Measurements from ENCODE around the gene TRABD2B. TPM values are rescaled to one million over a fixed set of nuclear protein-coding genes. Genes with fewer than 3 reads are reported as not detected.

The TRABD2B gene
- total RNA-seq, 2 donors from 2014 or later, result 2.6 to 4.3 TPM

DNA sequence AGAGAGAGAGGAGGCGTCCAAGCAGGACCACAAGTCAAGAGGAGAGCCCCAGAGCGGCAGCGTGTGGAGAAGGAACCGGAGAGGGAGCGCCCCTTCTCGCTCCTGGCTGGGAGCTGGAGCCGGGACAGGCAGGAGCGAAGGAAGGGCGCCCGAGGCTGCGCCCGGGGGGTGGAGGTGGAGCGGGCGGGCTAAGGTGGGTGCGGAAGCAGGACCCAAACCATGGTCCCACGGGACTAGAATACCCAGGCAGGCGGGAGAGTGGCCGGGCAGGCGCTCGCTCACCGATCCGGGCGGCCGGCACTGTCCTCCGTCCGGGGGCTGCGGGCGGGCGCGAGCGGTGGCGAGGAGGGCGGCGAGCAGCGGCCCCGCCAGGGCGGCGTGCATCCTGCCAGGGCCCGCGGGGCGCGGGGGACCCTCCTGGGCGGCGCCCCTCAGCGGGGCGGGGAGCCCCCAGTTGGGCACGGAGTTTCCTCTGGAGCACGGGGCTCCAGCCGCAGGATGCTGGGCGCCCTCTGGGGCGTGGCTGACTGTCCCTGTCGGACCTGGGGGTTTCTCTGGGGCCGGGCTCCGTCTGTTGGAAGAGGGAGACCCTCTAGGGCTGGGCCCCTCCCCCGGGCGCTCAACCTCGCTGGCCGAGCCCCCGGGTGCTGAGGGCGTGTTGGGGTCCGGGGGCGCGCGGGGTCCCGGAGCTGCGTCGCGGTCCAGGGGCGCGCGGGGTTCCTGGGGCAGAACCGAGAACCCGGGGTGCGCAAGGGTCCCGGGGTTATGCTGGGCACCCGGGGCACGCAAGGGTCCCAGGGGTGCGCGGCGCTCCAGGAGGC is 569 bp downstream of the TRABD2B start:
- DNase-seq (peak; percentile 23 to 54 (median 40)), ATAC-seq (peak; percentile 41)
- intact Hi-C loops (cut with DNase I), result no loop called here
- 3 to 6% methylated on average over 14 to 76 of the region's 80 CpGs for WGBS, 2 donors
- Histone ChIP-seq H3K36me3 (replicated peaks in 1 of 2; ENCODE audit: insufficient read depth in 1 of 2, low read depth in 2 of 2) (no peaks in the 10 kb centered on the region), H3K9me3 (no peaks in the 10 kb centered on the region), H3K4me3 (peak overlapping the region; percentile 39 to 44), H3K27ac (peak overlapping the region; percentile 72 to 89 (median 82)), H3K4me1 (peaks cover 48% of the 10 kb centered on the region), H3K27me3 (peaks cover 0 to 13% of the 10 kb centered on the region in 2 donors)
- peak in 1 of 3 donors; percentile 34 for TF ChIP-seq POLR2A (IDR thresholded peaks at IDR 0.05)
- TF ChIP-seq, protein P1, sequence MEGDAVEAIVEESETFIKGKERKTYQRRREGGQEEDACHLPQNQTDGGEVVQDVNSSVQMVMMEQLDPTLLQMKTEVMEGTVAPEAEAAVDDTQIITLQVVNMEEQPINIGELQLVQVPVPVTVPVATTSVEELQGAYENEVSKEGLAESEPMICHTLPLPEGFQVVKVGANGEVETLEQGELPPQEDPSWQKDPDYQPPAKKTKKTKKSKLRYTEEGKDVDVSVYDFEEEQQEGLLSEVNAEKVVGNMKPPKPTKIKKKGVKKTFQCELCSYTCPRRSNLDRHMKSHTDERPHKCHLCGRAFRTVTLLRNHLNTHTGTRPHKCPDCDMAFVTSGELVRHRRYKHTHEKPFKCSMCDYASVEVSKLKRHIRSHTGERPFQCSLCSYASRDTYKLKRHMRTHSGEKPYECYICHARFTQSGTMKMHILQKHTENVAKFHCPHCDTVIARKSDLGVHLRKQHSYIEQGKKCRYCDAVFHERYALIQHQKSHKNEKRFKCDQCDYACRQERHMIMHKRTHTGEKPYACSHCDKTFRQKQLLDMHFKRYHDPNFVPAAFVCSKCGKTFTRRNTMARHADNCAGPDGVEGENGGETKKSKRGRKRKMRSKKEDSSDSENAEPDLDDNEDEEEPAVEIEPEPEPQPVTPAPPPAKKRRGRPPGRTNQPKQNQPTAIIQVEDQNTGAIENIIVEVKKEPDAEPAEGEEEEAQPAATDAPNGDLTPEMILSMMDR (IDR thresholded peaks at IDR 0.05), result peak in 1 of 7 experiments; percentile 7

DNA sequence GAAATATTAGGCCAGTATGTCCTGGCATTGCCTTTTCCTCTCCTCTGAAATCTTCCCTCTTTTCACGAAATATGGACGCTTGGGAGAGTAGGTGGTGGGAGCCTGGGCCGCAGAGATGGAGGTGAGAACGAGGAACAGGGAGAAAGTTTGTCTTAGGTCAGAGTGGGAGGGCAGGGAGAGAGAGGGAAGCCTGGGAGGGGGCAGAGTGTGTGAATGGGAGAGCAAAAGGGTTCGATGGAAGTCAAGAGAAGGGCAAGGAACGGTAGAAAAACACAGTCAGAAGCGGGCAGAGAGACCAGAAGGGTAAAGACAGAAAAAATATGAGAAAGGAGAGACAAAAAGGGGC is 1.2 kb downstream of the TRABD2B start:
- peak overlapping the region in 1 of 2 donors; percentile 39 for H3K4me3 ChIP-seq
- TF ChIP-seq, protein P1 (IDR thresholded peaks at IDR 0.05), result no peak
- no peak for TF ChIP-seq POLR2A (IDR thresholded peaks at IDR 0.05)
- no peak for ATAC-seq
- peak overlapping the region in 3 of 4 donors; percentile 81 to 89 (median 84) for H3K27ac ChIP-seq
- H3K9me3 ChIP-seq, result no peaks in the 10 kb centered on the region
- DNase-seq, result no peak
- peaks cover 0 to 13% of the 10 kb centered on the region in 2 donors for H3K27me3 ChIP-seq
- WGBS, 2 donors, result 31 to 36% methylated on average over 7 of the region's 7 CpGs
- peaks cover 48% of the 10 kb centered on the region for H3K4me1 ChIP-seq
- intact Hi-C loops (cut with DNase I), result no loop called here
- H3K36me3 ChIP-seq (replicated peaks in 1 of 2; ENCODE audit: insufficient read depth in 1 of 2, low read depth in 2 of 2), result no peaks in the 10 kb centered on the region

DNA sequence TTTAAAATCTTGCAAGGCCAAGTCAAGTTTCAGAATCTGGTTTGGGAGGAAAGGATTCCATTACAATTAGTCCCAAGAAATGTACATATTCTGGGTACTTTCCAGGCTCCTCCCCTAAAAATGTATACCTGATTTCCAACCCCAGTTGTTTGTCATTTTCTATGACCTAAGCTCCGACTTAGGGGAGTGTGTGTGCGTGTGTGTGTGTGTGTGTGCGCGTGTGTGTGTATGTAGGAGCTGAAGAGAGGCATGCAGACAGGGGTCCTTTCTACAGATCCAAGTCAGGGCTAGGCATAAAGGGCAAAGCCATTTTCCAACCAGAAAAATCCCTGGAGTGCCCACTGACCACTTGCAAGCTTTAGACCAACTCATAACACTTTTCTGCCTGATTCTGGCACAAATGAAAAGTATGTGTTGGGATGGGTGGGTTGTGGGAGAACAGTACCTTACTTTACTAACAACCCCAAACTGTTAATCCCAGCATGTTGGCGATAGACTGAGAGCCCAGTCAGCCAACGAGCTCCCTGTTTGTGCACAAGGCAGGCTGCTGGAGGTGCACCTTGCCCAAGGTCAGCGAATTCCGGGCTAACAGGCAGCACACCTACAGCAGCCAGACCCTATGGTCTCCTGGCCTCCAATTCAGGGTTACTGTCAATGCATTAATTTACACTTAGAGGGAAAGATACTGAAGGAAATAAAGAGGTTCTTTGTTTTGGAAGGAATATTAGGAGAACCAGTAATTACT is 1.7 kb downstream of the TRABD2B start:
- no peak for ATAC-seq
- H3K9me3 ChIP-seq, result no peaks in the 10 kb centered on the region
- H3K4me1 ChIP-seq, result peaks cover 48% of the 10 kb centered on the region
- intact Hi-C loops (cut with DNase I), result no loop called here
- DNase-seq, result peak in 2 of 4 donors; percentile 47 to 67
- H3K27ac ChIP-seq, result peak overlapping the region in 3 of 4 donors; percentile 81 to 89 (median 84)
- H3K4me3 ChIP-seq, result no peak overlapping the region
- WGBS, 2 donors, result 48% methylated on average over 6 to 8 of the region's 8 CpGs
- TF ChIP-seq, protein P1 (IDR thresholded peaks at IDR 0.05), result no peak
- no peak for TF ChIP-seq POLR2A (IDR thresholded peaks at IDR 0.05)
- H3K27me3 ChIP-seq, result peaks cover 0 to 13% of the 10 kb centered on the region in 2 donors
- H3K36me3 ChIP-seq (replicated peaks in 1 of 2; ENCODE audit: insufficient read depth in 1 of 2, low read depth in 2 of 2), result no peaks in the 10 kb centered on the region

DNA sequence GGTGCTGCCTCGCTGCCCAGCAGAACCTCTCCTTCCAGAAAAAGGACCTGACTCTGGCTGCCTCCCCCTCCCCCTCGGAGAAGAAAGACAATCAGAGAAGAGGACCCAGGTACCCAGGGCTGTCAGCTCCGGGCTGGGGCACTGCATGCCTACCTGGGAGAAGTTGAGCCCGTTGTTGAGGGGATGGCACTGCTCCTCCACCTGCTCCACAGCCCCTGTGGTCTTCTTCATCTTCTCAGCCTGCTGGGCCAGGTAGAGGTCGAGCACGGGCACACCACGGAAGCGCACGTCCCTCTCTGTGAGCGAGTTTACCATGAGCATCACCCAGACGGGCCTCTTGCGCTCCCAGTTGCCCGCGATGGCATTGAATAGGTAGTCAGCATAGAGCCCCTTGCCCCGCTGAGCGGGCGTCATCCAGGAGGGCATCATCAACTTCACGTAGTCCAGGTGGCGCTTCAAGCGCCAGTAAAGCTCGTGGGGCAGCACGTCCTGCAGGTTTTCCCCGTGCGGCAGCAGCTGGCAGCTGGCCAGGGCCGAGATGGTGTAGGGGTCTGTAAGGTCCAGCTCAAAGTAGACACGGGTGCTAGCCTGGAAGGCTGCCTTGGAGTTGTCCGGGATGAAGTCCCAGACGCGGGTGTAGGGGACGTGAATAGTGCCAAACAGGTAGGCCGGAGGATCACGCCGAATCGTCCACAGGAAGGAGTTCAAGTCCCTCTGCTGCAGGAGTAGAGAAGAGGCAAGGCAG is 3.1 kb downstream of the TRABD2B start:
- Histone ChIP-seq H3K4me1 (peaks cover 48% of the 10 kb centered on the region), H3K27me3 (peaks cover 0 to 13% of the 10 kb centered on the region in 2 donors), H3K9me3 (no peaks in the 10 kb centered on the region), H3K36me3 (replicated peaks in 1 of 2; ENCODE audit: insufficient read depth in 1 of 2, low read depth in 2 of 2) (no peaks in the 10 kb centered on the region), H3K4me3 (no peak overlapping the region), H3K27ac (no peak overlapping the region)
- intact Hi-C loops (cut with DNase I), result no loop called here
- DNase-seq (no peak), ATAC-seq (no peak)
- WGBS, 2 donors, result 79 to 82% methylated on average over 25 to 34 of the region's 34 CpGs
- TF ChIP-seq POLR2A (IDR thresholded peaks at IDR 0.05), result no peak
- TF ChIP-seq, protein P1 (IDR thresholded peaks at IDR 0.05), result no peak

All from body of pancreas (tissue), 4 donors.